Fibroblast of pulmonary artery (primary cell): Measurements from ENCODE around the gene SBDS.

Source experiments
- DNase-seq: peaks from one replicate; pipeline ENCODE4 v3.0.0-alpha.2; 2010; ENCODE audit warnings: low read depth
- H3K4me3 ChIP-seq: replicated peaks from 2 replicates; pipeline ENCODE4 v1.5.1; 2011; ENCODE audit warnings: low read depth, mild to moderate bottlenecking, control low read depth, low read length, moderate library complexity
- CTCF ChIP-seq: IDR thresholded peaks from 2 replicates; pipeline ENCODE4 v1.5.1; 2011; ENCODE audit warnings: mild to moderate bottlenecking, control low read depth, low read length, inconsistent platforms; ENCODE audit errors: missing control alignments

Gene SBDS

GRCh38 chr7:66964411-66964810 lies 31.0 kb downstream of the SBDS start:
- TF ChIP-seq CTCF, result no peak
- DNase-seq, result peak; percentile 68
- no peak overlapping the region for H3K4me3 ChIP-seq

DNA sequence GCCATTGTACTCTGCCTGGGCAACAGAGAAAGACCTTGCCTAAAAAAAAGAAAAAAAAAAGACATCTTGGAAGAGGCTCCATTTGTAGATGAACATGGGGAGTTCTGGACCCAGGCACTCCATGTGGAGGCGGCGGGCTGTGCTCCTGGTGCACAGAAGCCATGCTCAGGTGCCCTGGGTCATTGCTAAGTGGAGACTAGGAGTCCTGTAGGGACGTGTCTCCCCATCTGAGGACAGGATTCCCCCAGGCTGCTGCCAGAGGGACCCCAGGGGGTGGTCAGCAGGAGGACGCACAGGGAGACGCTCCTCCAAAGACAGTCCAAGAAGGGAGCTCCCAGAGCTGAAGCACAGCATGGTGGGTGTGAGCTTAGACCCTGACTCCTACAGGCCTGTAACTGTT lies 34.3 kb downstream of the SBDS start:
- DNase-seq, result no peak
- TF ChIP-seq CTCF, result no peak
- no peak overlapping the region for H3K4me3 ChIP-seq

DNA sequence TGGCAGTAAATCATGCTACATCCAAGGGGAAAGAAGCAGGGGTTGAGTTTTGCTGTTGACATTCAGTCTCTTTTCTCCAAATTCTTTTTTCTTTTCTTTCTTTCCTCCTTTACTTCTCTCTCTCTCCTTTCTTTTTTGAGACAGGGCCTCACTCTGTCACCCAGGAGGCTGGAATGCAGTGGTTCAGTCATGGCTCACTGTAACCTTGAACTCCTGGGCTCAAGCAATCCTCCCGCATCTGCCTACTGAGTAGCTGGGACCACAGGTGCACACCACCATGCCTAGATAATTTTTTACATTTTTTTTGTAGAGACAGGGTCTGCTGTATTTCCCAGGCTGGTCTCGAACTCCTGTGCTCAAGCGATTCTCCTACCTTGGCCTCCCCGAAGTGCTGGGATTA lies 35.2 kb downstream of the SBDS start:
- TF ChIP-seq CTCF, result no peak
- H3K4me3 ChIP-seq, result no peak overlapping the region
- DNase-seq, result no peak

DNA sequence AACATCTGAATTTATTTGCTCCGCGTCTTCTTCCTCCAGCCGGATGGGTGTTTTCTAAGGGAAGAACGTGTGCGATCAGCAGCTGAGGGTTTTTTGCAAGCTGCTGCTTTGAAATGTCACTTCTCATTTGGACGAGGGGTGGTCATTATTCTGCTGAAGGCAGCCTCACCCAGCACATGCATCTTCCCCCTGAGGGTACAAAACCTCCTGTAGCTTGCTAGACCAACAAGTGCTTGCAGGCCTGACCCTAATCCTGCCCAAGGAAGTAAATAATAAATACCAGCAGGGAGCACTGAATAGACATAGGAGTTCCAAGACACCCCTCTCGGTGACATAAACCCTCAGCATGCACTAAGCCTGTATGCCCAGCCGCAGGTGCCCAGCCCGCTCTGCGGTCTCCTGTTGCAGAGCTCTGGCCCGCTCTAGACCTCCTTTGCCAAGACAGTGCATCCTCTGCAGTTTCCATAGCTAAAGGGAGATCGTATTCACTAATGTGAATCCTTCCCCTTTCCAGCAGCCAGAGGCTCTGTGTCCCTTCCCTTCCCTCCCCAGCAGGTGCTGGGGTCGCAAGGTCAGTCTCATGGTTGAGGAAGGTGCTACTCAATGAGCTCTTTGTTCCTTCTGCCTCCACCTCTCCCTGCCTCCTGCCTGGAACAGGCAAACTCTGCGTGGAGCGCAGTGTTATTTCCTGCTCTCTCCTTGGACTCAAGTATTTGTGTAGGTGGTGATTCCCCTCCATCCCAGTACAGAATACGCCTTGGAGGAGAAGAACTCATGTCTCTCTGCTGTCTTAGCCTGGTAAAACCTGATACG lies 36.6 kb downstream of the SBDS start:
- no peak for DNase-seq
- H3K4me3 ChIP-seq, result no peak overlapping the region
- no peak for TF ChIP-seq CTCF

GRCh38 chr7:66957595-66958290 lies 37.6 kb downstream of the SBDS start:
- no peak overlapping the region for H3K4me3 ChIP-seq
- DNase-seq, result no peak

DNA sequence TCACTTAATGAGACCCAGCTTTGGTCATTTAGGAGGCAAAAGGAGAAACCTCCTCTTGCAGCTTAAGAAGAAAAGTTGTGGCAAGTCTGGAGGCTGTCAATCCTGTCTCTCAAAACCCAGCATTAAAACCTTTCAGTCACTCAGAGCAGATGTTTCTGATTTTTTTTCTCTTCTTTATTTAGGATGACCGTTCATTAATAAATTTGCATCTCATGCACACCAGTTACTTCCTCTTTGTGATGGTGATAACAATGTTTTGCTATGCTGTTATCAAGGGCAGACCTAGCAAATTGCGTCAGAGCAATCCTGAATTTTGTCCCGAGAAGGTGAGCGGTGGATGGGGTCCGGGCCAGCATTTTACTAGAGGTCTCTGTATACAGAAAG lies 42.4 kb downstream of the SBDS start:
- no peak overlapping the region for H3K4me3 ChIP-seq
- no peak for DNase-seq
- no peak for TF ChIP-seq CTCF

More at GRCh38 chr7:66957595-66958290, 37.6 kb downstream of the SBDS start:
- TF ChIP-seq CTCF, result no peak
